ENCODE measurements around the gene LGI4. TPM values are rescaled to one million over a fixed set of nuclear protein-coding genes. Genes with fewer than 3 reads are reported as not detected.

The LGI4 gene
- total and polyA plus RNA-seq, 2 donors (not counting 1 experiment from before 2014, with no cell fraction given), result 0.17 to 0.19 TPM

DNA sequence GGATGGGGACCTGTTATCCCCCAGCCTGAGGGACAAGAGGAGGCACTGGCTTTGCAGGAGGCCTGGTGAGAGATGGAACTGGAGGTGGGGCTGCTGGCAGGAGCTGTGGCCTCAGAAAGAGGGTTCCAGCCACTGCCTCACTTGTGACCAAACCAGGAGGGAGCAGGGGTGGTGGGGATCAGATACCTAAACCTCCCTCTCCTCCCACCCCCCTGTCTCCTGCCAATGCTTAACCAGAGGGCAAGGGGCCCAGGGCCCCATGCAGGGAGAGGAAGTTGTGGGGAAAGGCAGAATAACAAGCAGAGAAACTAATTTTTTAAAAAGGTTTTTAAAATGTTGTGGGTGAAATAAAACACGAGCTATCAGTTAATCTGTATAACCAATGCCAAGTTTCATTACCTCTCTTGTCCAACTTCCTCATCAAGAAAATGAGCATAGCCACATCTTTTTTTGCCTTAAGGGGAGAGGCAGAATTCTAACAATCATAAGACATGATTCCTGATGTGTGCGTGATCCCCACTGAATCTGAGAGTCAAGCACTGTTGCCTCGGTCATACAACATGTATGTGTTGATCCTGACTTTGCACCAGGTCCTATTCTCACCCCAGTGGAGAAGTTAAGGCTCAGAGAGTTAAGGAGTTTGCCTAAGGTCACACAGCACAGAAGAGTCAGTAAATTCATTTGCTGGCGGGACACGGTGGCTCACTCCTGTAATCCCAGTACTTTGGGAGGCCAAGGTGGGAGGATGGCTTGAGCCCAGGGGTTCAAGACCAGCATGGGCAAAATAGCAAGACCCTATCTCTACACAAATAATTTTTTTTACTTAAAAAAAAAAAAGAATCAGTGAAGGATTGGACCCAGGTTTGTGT, 32.6 kb upstream of the LGI4 start:
- TF ChIP-seq, protein P1, sequence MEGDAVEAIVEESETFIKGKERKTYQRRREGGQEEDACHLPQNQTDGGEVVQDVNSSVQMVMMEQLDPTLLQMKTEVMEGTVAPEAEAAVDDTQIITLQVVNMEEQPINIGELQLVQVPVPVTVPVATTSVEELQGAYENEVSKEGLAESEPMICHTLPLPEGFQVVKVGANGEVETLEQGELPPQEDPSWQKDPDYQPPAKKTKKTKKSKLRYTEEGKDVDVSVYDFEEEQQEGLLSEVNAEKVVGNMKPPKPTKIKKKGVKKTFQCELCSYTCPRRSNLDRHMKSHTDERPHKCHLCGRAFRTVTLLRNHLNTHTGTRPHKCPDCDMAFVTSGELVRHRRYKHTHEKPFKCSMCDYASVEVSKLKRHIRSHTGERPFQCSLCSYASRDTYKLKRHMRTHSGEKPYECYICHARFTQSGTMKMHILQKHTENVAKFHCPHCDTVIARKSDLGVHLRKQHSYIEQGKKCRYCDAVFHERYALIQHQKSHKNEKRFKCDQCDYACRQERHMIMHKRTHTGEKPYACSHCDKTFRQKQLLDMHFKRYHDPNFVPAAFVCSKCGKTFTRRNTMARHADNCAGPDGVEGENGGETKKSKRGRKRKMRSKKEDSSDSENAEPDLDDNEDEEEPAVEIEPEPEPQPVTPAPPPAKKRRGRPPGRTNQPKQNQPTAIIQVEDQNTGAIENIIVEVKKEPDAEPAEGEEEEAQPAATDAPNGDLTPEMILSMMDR (conservative IDR thresholded peaks at IDR 0.05 in 1 of 2, IDR thresholded peaks at IDR 0.05 in 1 of 2; ENCODE audit: low read depth in 1 of 2, low read length in 2 of 2), result no peak
- TF ChIP-seq EZH2 (IDR thresholded peaks at IDR 0.05; ENCODE audit: low read length, missing control alignments), result no peak
- Histone ChIP-seq H4K20me1 (ENCODE audit: control insufficient read depth, extremely low read depth, insufficient read depth, low read length) (no peaks in the 10 kb centered on the region), H3K9me3 (ENCODE audit: control insufficient read depth, insufficient read depth, low read depth, low read length) (no peaks in the 10 kb centered on the region), H3K4me2 (ENCODE audit: extremely low read depth, insufficient read depth, low read length) (no peak overlapping the region), H3K9ac (ENCODE audit: insufficient read depth, low read length) (no peak overlapping the region), H3K27ac (ENCODE audit: insufficient read depth, low read length) (no peak overlapping the region), H2AFZ (ENCODE audit: low read length) (no peak overlapping the region), H3K79me2 (ENCODE audit: control insufficient read depth, insufficient read depth, low read length) (no peaks in the 10 kb centered on the region), H3K36me3 (ENCODE audit: control insufficient read depth, insufficient read depth, low read length) (peaks cover 26% of the 10 kb centered on the region), H3K4me3 (replicated peaks in 1 of 4; ENCODE audit: control extremely low read depth in 1 of 4, insufficient read depth in 1 of 4, low read depth in 3 of 4, low read length in 4 of 4) (no peak overlapping the region), H3K27me3 (ENCODE audit: control insufficient read depth, insufficient read depth, low read length) (no peaks in the 10 kb centered on the region), H3K4me1 (ENCODE audit: control insufficient read depth, extremely low read depth, insufficient read depth, low read length) (no peaks in the 10 kb centered on the region)
- DNase-seq (ENCODE audit: low read depth in 2 of 2), result no peak

DNA sequence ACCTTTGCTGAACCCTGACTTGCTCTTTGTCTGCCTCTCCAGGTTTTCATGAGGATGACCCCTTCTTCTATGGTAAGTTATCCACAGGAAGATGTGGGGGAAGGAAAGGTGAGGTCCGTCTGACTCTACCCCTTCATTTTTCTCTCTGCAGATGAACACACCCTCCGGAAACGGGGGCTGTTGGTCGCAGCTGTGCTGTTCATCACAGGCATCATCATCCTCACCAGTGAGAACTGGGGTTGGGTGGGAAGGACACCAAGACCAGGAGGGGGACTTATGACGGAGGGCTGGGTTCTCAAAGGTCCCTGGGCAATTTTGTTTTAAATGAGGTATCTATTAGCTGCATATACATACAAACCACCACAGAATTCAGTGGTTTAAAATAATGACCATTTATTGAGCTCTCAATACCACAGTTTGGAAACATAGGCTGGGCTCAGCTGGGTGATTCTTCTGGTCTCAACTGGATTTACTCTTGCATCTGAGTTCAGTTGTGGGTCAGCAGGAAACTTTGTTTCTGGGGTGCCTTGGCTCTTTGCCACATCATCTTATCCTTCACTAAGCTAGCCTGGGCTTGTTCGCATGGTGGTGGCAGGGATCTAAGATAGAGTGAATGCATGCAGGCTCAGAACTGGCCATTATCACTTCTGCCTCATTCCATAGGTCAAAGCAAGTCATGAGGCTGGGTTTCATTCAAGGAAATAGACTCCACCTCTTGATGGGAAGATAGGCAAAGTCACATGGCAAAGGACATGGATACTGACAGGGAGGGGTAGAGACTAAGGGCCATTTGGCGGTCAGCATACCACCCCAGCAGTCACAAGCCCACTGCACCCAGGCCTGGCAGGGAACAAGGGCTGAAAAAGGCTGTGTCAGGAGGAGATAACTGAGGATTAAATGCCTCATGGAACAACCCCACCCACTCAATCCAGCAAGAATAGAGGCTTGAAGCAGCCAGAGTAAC, 31.5 kb upstream of the LGI4 start:
- no peak overlapping the region for H3K9ac ChIP-seq (ENCODE audit: insufficient read depth, low read length)
- H4K20me1 ChIP-seq (ENCODE audit: control insufficient read depth, extremely low read depth, insufficient read depth, low read length), result no peaks in the 10 kb centered on the region
- TF ChIP-seq EZH2 (IDR thresholded peaks at IDR 0.05; ENCODE audit: low read length, missing control alignments), result no peak
- TF ChIP-seq, protein P1 (conservative IDR thresholded peaks at IDR 0.05 in 1 of 2, IDR thresholded peaks at IDR 0.05 in 1 of 2; ENCODE audit: low read depth in 1 of 2, low read length in 2 of 2), result no peak
- no peak for DNase-seq (ENCODE audit: low read depth in 2 of 2)
- H3K27ac ChIP-seq (ENCODE audit: insufficient read depth, low read length), result no peak overlapping the region
- no peaks in the 10 kb centered on the region for H3K9me3 ChIP-seq (ENCODE audit: control insufficient read depth, insufficient read depth, low read depth, low read length)
- peaks cover 26% of the 10 kb centered on the region for H3K36me3 ChIP-seq (ENCODE audit: control insufficient read depth, insufficient read depth, low read length)
- no peaks in the 10 kb centered on the region for H3K4me1 ChIP-seq (ENCODE audit: control insufficient read depth, extremely low read depth, insufficient read depth, low read length)
- H3K4me3 ChIP-seq (replicated peaks in 1 of 4; ENCODE audit: control extremely low read depth in 1 of 4, insufficient read depth in 1 of 4, low read depth in 3 of 4, low read length in 4 of 4), result no peak overlapping the region
- no peak overlapping the region for H2AFZ ChIP-seq (ENCODE audit: low read length)
- H3K4me2 ChIP-seq (ENCODE audit: extremely low read depth, insufficient read depth, low read length), result no peak overlapping the region
- H3K27me3 ChIP-seq (ENCODE audit: control insufficient read depth, insufficient read depth, low read length), result no peaks in the 10 kb centered on the region
- H3K79me2 ChIP-seq (ENCODE audit: control insufficient read depth, insufficient read depth, low read length), result no peaks in the 10 kb centered on the region
